PC-3 (cell line): ENCODE measurements around the gene IFNLR1. TPM values are rescaled to one million over a fixed set of nuclear protein-coding genes. Genes with fewer than 3 reads are reported as not detected.

Experiments used
- ATAC-seq: fragments of 200-7000 bp; cut with Tn5 transposase; 2 replicates; pipeline ENCODE4 v1.9.1; 2020; ENCODE audit warnings: mild to moderate bottlenecking, moderate library complexity
- BruUV-seq: library from RNA; stranded (reverse); fragments of 400-500 nt; replicated peaks from 2 replicates; lab custom pipeline; 2021; lab: Mats Ljungman, UMichigan
- CTCF ChIA-PET: fragments of 300-600 bp; sonication (Branson Sonifier 250); formaldehyde crosslinking; loops from one replicate; lab custom pipeline; 2022; ENCODE audit warnings: antibody characterized with exemption; lab: Charles Lee
- POLR2A ChIA-PET: fragments of 300-600 bp; sonication (Branson Sonifier 250); formaldehyde crosslinking; loops from one replicate; lab custom pipeline; 2022; ENCODE audit warnings: antibody characterized with exemption; ENCODE audit not compliant: unreplicated experiment; lab: Charles Lee
- DNase-seq: peaks from one replicate; pipeline ENCODE4 v3.0.0-alpha.2; 2015
- H2AFZ ChIP-seq: fragments of 300-600 bp; sonication (generic); 2 replicates; pipeline ENCODE4 v1.6.0; 2016; ENCODE audit warnings: antibody characterized with exemption, low read length
- H3F3A ChIP-seq: fragments of 300-600 bp; sonication (generic); one replicate; pipeline ENCODE4 v1.6.0; 2017; ENCODE audit warnings: antibody characterized with exemption, low read length, control low read depth, mild to moderate bottlenecking; ENCODE audit not compliant: unreplicated experiment
- H3K27ac ChIP-seq: fragments of 300-600 bp; sonication (generic); 2 replicates; pipeline ENCODE4 v1.5.1; 2016; ENCODE audit warnings: mild to moderate bottlenecking, low read length
- H3K27me3 ChIP-seq: fragments of 300-600 bp; sonication (generic); 2 replicates; pipeline ENCODE4 v1.6.1; 2016; ENCODE audit warnings: low read length, mixed read lengths
- H3K36me3 ChIP-seq: fragments of 300-600 bp; sonication (generic); 2 replicates; pipeline ENCODE4 v1.6.1; 2016; ENCODE audit warnings: low read depth, mixed run types, low read length, mixed read lengths
- H3K4me1 ChIP-seq: fragments of 300-600 bp; sonication (generic); 2 replicates; pipeline ENCODE4 v1.5.1; 2016; ENCODE audit warnings: low read length; ENCODE audit not compliant: insufficient read depth
- H3K4me2 ChIP-seq: fragments of 300-600 bp; sonication (generic); 2 replicates; pipeline ENCODE4 v1.6.0; 2016; ENCODE audit warnings: low read length
- H3K4me3 ChIP-seq: fragments of 300-600 bp; sonication (generic); 2 replicates; pipeline ENCODE4 v1.5.1; 2016; ENCODE audit warnings: mild to moderate bottlenecking, low read length, mixed read lengths
- H3K79me2 ChIP-seq: fragments of 300-600 bp; sonication (generic); 2 replicates; pipeline ENCODE4 v1.6.1; 2017; ENCODE audit warnings: low read length, mixed read lengths
- H3K9ac ChIP-seq: fragments of 300-600 bp; sonication (generic); 2 replicates; pipeline ENCODE4 v1.6.0; 2016; ENCODE audit warnings: mild to moderate bottlenecking, low read length
- H3K9me2 ChIP-seq: fragments of 300-600 bp; sonication (generic); replicated peaks from 2 replicates; pipeline ENCODE4 v1.6.1; 2016; ENCODE audit warnings: mixed run types, low read length, mixed read lengths
- H3K9me3 ChIP-seq: fragments of 300-600 bp; sonication (generic); 2 replicates; pipeline ENCODE4 v1.6.1; 2016; ENCODE audit warnings: low read length, mixed read lengths
- H4K20me1 ChIP-seq: fragments of 300-600 bp; sonication (generic); 2 replicates; pipeline ENCODE4 v1.6.1; 2016; ENCODE audit warnings: low read length, mixed read lengths
- CTCF ChIP-seq: fragments of 300-600 bp; sonication (generic); conservative IDR thresholded peaks from 2 replicates; pipeline ENCODE4 v1.5.1; 2017; ENCODE audit warnings: antibody characterized with exemption, low read depth, mild to moderate bottlenecking, low read length
- EZH2 ChIP-seq: fragments of 300-600 bp; sonication (generic); IDR thresholded peaks from one replicate; pipeline ENCODE4 v1.6.1; 2017; ENCODE audit warnings: antibody characterized with exemption, mild to moderate bottlenecking, low read length; ENCODE audit not compliant: unreplicated experiment
- EZH2phosphoT487 ChIP-seq: fragments of 300-600 bp; sonication (generic); IDR thresholded peaks from 2 replicates; pipeline ENCODE4 v1.6.1; 2018; ENCODE audit warnings: mild to moderate bottlenecking, antibody characterized with exemption, low read length, borderline replicate concordance
- intact Hi-C: fragments of 100-400 bp; cut with micrococcal nuclease; formaldehyde crosslinking; loops from 2 replicates; pipeline ENCODE4 v1.9.0; 2023
- total RNA-seq: library from RNA; depleted of rRNA; stranded (reverse); fragments of >200 nt; gene quantifications from 2 replicates; pipeline ENCODE4 v1.2.3, GENCODE V29; 2014

The IFNLR1 gene
- total RNA-seq, 1 experiment from 2014 or later = 9.5 TPM

GRCh38 chr1:24179251-24179840, 7.7 kb downstream of the IFNLR1 start:
- Histone ChIP-seq H3K36me3 (no peaks in the 10 kb centered on the region), H3K9ac (no peak overlapping the region), H3K9me3 (no peaks in the 10 kb centered on the region), H3K4me2 (no peak overlapping the region), H3K27me3 (no peaks in the 10 kb centered on the region), H3K79me2 (no peaks in the 10 kb centered on the region), H3K9me2 (no peaks in the 10 kb centered on the region), H3F3A (no peaks in the 10 kb centered on the region), H3K4me1 (peaks cover 8% of the 10 kb centered on the region; the same call in 1 of the 2 replicates), H4K20me1 (no peaks in the 10 kb centered on the region), H2AFZ (no peak overlapping the region), H3K27ac (no peak overlapping the region), H3K4me3 (no peak overlapping the region)
- intact Hi-C loops = no loop called here
- no peak for ATAC-seq
- POLR2A ChIA-PET = no interaction called here
- CTCF ChIA-PET = no interaction called here
- TF ChIP-seq EZH2phosphoT487 (no peak), CTCF (no peak), EZH2 (no peak)
- no peak for DNase-seq
- BruUV-seq = no TSS peak

- peaks cover 8% of the 10 kb centered on the region; the same call in 1 of the 2 replicates for H3K4me1 ChIP-seq
- H3K27ac ChIP-seq = no peak overlapping the region
- no peaks in the 10 kb centered on the region for H3K79me2 ChIP-seq
- ChIA-PET POLR2A (no interaction called here), CTCF (no interaction called here)
- H3K9ac ChIP-seq = no peak overlapping the region
- H3F3A ChIP-seq = no peaks in the 10 kb centered on the region
- no peaks in the 10 kb centered on the region for H3K9me2 ChIP-seq
- H3K27me3 ChIP-seq = no peaks in the 10 kb centered on the region
- no peaks in the 10 kb centered on the region for H3K36me3 ChIP-seq
- intact Hi-C loops = no loop called here
- H3K4me3 ChIP-seq = no peak overlapping the region
- H3K9me3 ChIP-seq = no peaks in the 10 kb centered on the region
- ATAC-seq = no peak
- H4K20me1 ChIP-seq = no peaks in the 10 kb centered on the region
- H3K4me2 ChIP-seq = no peak overlapping the region
- no peak for DNase-seq
- no TSS peak for BruUV-seq
- H2AFZ ChIP-seq = no peak overlapping the region
- TF ChIP-seq CTCF = no peak
- TF ChIP-seq EZH2phosphoT487 = no peak
- TF ChIP-seq EZH2 = no peak
These were observed 8.7 kb downstream of the IFNLR1 start for GRCh38 chr1:24178407-24178806.

GRCh38 chr1:24177161-24177560, 9.9 kb downstream of the IFNLR1 start:
- no peaks in the 10 kb centered on the region for H4K20me1 ChIP-seq
- no peaks in the 10 kb centered on the region for H3K27me3 ChIP-seq
- no peak for ATAC-seq
- TF ChIP-seq EZH2 (no peak), CTCF (no peak), EZH2phosphoT487 (no peak)
- no peaks in the 10 kb centered on the region for H3K36me3 ChIP-seq
- H3K9me2 ChIP-seq = no peaks in the 10 kb centered on the region
- no peak for DNase-seq
- H3K9me3 ChIP-seq = no peaks in the 10 kb centered on the region
- ChIA-PET POLR2A (no interaction called here), CTCF (no interaction called here)
- intact Hi-C loops = no loop called here
- H3K9ac ChIP-seq = no peak overlapping the region
- H3K4me2 ChIP-seq = no peak overlapping the region
- H3F3A ChIP-seq = no peaks in the 10 kb centered on the region
- no peak overlapping the region for H3K27ac ChIP-seq
- peaks cover 8% of the 10 kb centered on the region; the same call in 1 of the 2 replicates for H3K4me1 ChIP-seq
- H3K4me3 ChIP-seq = no peak overlapping the region
- no TSS peak for BruUV-seq
- H3K79me2 ChIP-seq = no peaks in the 10 kb centered on the region
- H2AFZ ChIP-seq = no peak overlapping the region
